ENCODE data around the gene TRAFD1.
"Not testable (repeated sequence)": the region's sequence is repeated elsewhere in the genome, so short reads cannot be mapped to it uniquely, and the experiment has no call there.

The TRAFD1 gene

GRCh38 chr12:112151766-112152541, 26.6 kb downstream of the TRAFD1 start:
- no peaks in the 10 kb centered on the region for H3K27me3 ChIP-seq (replicated peaks)
- in situ Hi-C loops (cut with HindIII; ENCODE audit: low pct_ligation_motif_present, low sequenced_read_pairs) = no loop called here
- H3K36me3 ChIP-seq (replicated peaks) = peaks cover 59% of the 10 kb centered on the region
- no peak overlapping the region for H3K27ac ChIP-seq
- TF ChIP-seq, protein P1, sequence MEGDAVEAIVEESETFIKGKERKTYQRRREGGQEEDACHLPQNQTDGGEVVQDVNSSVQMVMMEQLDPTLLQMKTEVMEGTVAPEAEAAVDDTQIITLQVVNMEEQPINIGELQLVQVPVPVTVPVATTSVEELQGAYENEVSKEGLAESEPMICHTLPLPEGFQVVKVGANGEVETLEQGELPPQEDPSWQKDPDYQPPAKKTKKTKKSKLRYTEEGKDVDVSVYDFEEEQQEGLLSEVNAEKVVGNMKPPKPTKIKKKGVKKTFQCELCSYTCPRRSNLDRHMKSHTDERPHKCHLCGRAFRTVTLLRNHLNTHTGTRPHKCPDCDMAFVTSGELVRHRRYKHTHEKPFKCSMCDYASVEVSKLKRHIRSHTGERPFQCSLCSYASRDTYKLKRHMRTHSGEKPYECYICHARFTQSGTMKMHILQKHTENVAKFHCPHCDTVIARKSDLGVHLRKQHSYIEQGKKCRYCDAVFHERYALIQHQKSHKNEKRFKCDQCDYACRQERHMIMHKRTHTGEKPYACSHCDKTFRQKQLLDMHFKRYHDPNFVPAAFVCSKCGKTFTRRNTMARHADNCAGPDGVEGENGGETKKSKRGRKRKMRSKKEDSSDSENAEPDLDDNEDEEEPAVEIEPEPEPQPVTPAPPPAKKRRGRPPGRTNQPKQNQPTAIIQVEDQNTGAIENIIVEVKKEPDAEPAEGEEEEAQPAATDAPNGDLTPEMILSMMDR (IDR thresholded peaks at IDR 0.05; ENCODE audit: low read depth, low read length, missing control alignments) = no peak
- DNase-seq = no peak
- no peak overlapping the region for H3K4me3 ChIP-seq (ENCODE audit: low read depth, low read length)

DNA sequence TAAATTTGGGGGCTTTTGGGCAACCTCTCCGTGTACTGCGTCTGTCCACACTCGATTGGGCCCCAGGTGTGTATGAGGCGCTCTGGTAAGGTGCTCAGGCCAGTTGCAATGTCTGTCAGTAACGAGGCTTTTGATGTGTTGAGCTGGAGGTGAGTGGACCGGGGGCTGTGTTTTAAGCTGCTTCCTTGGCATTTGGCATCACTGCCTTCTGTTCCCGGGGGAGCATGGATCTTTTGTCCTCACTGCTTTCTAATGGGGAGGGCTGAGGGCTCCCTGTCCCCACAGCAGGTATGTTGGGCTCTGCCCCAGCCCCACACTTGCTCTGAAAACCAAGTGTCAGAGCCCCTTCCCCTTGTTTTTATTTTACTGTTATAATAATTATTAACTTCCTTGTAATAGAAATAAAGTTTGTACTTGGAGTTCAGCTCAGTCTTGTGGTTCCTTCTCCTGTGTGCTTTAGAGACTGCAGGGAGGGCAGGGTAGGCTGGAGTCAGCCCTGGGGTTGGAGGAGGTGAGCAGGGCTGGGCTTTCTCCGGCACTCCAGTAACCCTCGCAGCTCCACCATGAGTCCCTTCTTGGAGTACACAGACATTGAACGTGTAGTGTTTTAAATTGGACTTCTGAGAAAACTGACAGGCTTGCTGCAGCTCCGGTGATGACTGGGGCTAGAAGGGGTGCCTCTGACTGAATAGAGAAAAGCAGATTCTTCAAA, 28.0 kb downstream of the TRAFD1 start:
- Histone ChIP-seq H3K27ac (no peak overlapping the region), H3K36me3 (replicated peaks) (peaks cover 57% of the 10 kb centered on the region), H3K27me3 (replicated peaks) (no peaks in the 10 kb centered on the region), H3K4me3 (ENCODE audit: low read depth, low read length) (no peak overlapping the region)
- in situ Hi-C loops (cut with HindIII; ENCODE audit: low pct_ligation_motif_present, low sequenced_read_pairs) = no loop called here
- TF ChIP-seq, protein P1 (IDR thresholded peaks at IDR 0.05; ENCODE audit: low read depth, low read length, missing control alignments) = no peak
- no peak for DNase-seq

DNA sequence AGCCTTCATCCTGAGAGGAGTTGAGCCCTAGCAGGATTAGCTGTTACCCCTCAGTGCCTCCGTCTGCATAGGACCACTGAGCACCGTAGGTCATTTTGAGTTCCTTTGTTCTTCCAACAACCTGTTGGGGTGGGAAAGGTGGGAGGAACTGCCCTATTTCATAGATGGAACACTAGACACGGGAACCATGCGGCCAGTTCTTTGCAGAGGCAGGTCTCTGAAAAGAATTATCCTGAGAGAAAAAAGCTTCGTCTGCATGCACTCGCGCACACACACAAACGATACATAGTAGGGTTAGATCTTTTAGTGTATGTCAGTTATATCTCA, 28.5 kb downstream of the TRAFD1 start:
- TF ChIP-seq, protein P1 (IDR thresholded peaks at IDR 0.05; ENCODE audit: low read depth, low read length, missing control alignments) = no peak
- H3K27ac ChIP-seq = no peak overlapping the region
- DNase-seq = no peak
- H3K36me3 ChIP-seq (replicated peaks) = peaks cover 57% of the 10 kb centered on the region
- in situ Hi-C loops (cut with HindIII; ENCODE audit: low pct_ligation_motif_present, low sequenced_read_pairs) = no loop called here
- H3K27me3 ChIP-seq (replicated peaks) = no peaks in the 10 kb centered on the region
- no peak overlapping the region for H3K4me3 ChIP-seq (ENCODE audit: low read depth, low read length)

- H3K27me3 ChIP-seq (replicated peaks); H3K4me3 ChIP-seq (ENCODE audit: low read depth, low read length); H3K27ac ChIP-seq; DNase-seq; in situ Hi-C loops (cut with HindIII; ENCODE audit: low pct_ligation_motif_present, low sequenced_read_pairs): not testable (repeated sequence)
- H3K36me3 ChIP-seq (replicated peaks) = peaks cover 29% of the 10 kb centered on the region
Observed at GRCh38 chr12:112158461-112159145, 33.2 kb downstream of the TRAFD1 start.

DNA sequence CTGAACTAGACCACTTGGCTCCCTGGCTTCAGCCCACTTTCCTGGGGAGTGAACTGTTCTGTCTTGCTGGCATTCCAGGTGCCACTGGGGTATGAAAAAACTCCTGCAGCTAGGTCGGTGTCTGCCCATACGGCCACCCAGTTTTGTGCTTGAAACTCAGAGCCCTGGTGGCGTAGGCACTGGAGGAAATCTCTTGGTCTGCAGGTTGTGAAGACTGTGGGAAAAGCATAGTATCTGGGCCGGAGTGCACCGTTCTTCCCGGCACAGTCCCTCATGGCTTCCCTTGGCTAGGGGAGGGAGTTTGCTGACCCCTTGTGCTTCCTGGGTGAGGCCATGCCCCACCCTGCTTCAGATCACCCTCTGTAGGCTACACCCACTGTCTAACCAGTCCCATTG, 33.8 kb downstream of the TRAFD1 start:
- Histone ChIP-seq H3K27me3 (replicated peaks) (no peaks in the 10 kb centered on the region), H3K4me3 (ENCODE audit: low read depth, low read length) (no peak overlapping the region), H3K27ac (no peak overlapping the region), H3K36me3 (replicated peaks) (peaks cover 28% of the 10 kb centered on the region)
- no peak for DNase-seq
- in situ Hi-C loops (cut with HindIII; ENCODE audit: low pct_ligation_motif_present, low sequenced_read_pairs) = no loop called here
- TF ChIP-seq, protein P1 (IDR thresholded peaks at IDR 0.05; ENCODE audit: low read depth, low read length, missing control alignments) = no peak

DNA sequence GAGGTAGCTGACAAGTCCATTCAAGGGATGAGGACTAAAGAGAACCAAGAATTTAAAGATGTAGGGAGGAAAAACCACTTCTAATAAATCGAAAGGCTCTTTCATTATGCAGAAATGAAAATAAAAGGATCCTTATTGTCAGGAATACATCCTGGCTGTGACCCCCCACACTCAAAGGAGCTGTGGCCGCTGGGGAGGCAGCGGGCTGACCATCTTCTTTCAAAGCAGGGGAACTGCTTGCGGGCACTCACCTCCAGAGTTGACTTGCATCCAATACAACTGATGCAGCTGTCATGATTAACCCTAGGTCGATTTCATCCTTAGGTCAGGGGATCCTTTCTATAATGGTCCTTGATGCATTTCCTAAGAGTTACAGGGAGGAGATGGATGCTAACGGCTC, 35.3 kb downstream of the TRAFD1 start:
- in situ Hi-C loops (cut with HindIII; ENCODE audit: low pct_ligation_motif_present, low sequenced_read_pairs) = no loop called here
- DNase-seq = no peak
- H3K36me3 ChIP-seq (replicated peaks) = peaks cover 23% of the 10 kb centered on the region
- TF ChIP-seq, protein P1 (IDR thresholded peaks at IDR 0.05; ENCODE audit: low read depth, low read length, missing control alignments) = no peak
- no peak overlapping the region for H3K27ac ChIP-seq
- H3K27me3 ChIP-seq (replicated peaks) = no peaks in the 10 kb centered on the region
- H3K4me3 ChIP-seq (ENCODE audit: low read depth, low read length) = no peak overlapping the region

Measured in brain microvascular endothelial cell (primary cell).